ENCODE results near the gene KCTD20.
"Not testable (repeated sequence)": the region's sequence is repeated elsewhere in the genome, so short reads cannot be mapped to it uniquely, and the experiment has no call there.

The KCTD20 gene

GRCh38 chr6:36444470-36444869, 1.7 kb downstream of the KCTD20 start:
- DNase-seq (ENCODE audit: low read depth), result no peak

GRCh38 chr6:36445621-36446020, 2.8 kb downstream of the KCTD20 start:
- DNase-seq (ENCODE audit: low read depth), result no peak

- DNase-seq (ENCODE audit: low read depth), result not testable (repeated sequence)
Observed at GRCh38 chr6:36449173-36449572, 6.4 kb downstream of the KCTD20 start.

GRCh38 chr6:36452897-36453296, 10.1 kb downstream of the KCTD20 start:
- DNase-seq (ENCODE audit: low read depth), result not testable (repeated sequence)

- no peak for DNase-seq (ENCODE audit: low read depth)
Observed at GRCh38 chr6:36455486-36456027, 12.8 kb downstream of the KCTD20 start.

- no peak for DNase-seq (ENCODE audit: low read depth)
Observed at GRCh38 chr6:36459501-36459900, 16.7 kb downstream of the KCTD20 start.

GRCh38 chr6:36460916-36461315, 18.1 kb downstream of the KCTD20 start:
- DNase-seq (ENCODE audit: low read depth), result no peak

- DNase-seq (ENCODE audit: low read depth), result no peak
Observed at GRCh38 chr6:36461646-36462045, 18.8 kb downstream of the KCTD20 start.

GRCh38 chr6:36463676-36464075, 20.9 kb downstream of the KCTD20 start:
- DNase-seq (ENCODE audit: low read depth), result no peak

GRCh38 chr6:36464233-36464632, 21.4 kb downstream of the KCTD20 start:
- no peak for DNase-seq (ENCODE audit: low read depth)

- no peak for DNase-seq (ENCODE audit: low read depth)
Observed at GRCh38 chr6:36467625-36468024, 24.8 kb downstream of the KCTD20 start.

- DNase-seq (ENCODE audit: low read depth), result no peak
Observed at GRCh38 chr6:36469148-36469661, 26.4 kb downstream of the KCTD20 start.

GRCh38 chr6:36469946-36470345, 27.1 kb downstream of the KCTD20 start:
- DNase-seq (ENCODE audit: low read depth), result no peak

GRCh38 chr6:36478051-36478526, 35.3 kb downstream of the KCTD20 start:
- no peak for DNase-seq (ENCODE audit: low read depth)

GRCh38 chr6:36479256-36479655, 36.5 kb downstream of the KCTD20 start:
- no peak for DNase-seq (ENCODE audit: low read depth)

GRCh38 chr6:36483326-36483725, 40.5 kb downstream of the KCTD20 start:
- DNase-seq (ENCODE audit: low read depth), result not testable (repeated sequence)

- DNase-seq (ENCODE audit: low read depth), result no peak
Observed at GRCh38 chr6:36484736-36485135, 41.9 kb downstream of the KCTD20 start.

- no peak for DNase-seq (ENCODE audit: low read depth)
Observed at GRCh38 chr6:36487698-36488097, 44.9 kb downstream of the KCTD20 start.

- no peak for DNase-seq (ENCODE audit: low read depth)
Observed at GRCh38 chr6:36488221-36488620, 45.4 kb downstream of the KCTD20 start.

GRCh38 chr6:36489426-36489825, 46.6 kb downstream of the KCTD20 start:
- DNase-seq (ENCODE audit: low read depth), result no peak

GRCh38 chr6:36491378-36491965, 48.7 kb downstream of the KCTD20 start:
- no peak for DNase-seq (ENCODE audit: low read depth)

- DNase-seq (ENCODE audit: low read depth), result no peak
Observed at GRCh38 chr6:36492092-36492491, 49.3 kb downstream of the KCTD20 start.

GRCh38 chr6:36492621-36493020, 49.8 kb downstream of the KCTD20 start:
- DNase-seq (ENCODE audit: low read depth), result no peak

GRCh38 chr6:36493319-36493718, 50.5 kb downstream of the KCTD20 start:
- DNase-seq (ENCODE audit: low read depth), result no peak
